ENCODE data around the gene SNRNP40.

- TF ChIP-seq CTCF (IDR thresholded peaks at IDR 0.05) (no peak), POLR2A (IDR thresholded peaks at IDR 0.05) (no peak)
Measured at GRCh38 chr1:31302709-31303441, 6.3 kb upstream of the SNRNP40 start.
